ENCODE data around the gene CHST11.

DNA sequence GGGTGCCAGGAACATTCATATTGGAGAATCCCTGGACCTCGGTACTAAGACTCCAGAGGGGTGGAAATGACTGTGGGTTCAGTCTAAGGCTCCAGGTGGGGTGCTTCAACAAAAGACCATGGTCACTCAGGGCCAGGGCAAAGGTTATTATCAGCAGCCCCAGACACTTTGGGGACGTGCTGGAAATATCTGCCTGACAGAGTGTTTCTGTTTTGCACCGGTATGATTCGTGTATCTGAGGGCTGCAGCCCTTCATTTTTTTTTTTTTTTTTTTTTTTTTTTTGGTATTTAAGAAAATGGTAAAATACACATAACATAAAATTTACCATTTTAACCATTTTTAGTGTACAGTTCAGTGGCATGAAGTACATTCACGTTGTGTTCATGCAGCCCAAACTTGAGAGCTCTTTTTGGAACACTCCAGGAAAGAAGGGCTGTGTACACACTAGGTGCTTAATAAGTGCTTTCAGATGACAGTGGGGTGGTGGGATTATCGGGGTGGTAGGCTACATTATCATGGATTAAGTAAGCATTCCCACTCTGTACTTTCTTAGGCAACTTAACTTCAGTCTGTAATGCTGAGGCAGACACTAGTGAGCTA, 120.3 kb downstream of the CHST11 start:
- TF ChIP-seq, protein P1, sequence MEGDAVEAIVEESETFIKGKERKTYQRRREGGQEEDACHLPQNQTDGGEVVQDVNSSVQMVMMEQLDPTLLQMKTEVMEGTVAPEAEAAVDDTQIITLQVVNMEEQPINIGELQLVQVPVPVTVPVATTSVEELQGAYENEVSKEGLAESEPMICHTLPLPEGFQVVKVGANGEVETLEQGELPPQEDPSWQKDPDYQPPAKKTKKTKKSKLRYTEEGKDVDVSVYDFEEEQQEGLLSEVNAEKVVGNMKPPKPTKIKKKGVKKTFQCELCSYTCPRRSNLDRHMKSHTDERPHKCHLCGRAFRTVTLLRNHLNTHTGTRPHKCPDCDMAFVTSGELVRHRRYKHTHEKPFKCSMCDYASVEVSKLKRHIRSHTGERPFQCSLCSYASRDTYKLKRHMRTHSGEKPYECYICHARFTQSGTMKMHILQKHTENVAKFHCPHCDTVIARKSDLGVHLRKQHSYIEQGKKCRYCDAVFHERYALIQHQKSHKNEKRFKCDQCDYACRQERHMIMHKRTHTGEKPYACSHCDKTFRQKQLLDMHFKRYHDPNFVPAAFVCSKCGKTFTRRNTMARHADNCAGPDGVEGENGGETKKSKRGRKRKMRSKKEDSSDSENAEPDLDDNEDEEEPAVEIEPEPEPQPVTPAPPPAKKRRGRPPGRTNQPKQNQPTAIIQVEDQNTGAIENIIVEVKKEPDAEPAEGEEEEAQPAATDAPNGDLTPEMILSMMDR (IDR thresholded peaks at IDR 0.05): no peak
- TF ChIP-seq POLR2AphosphoS5 (IDR thresholded peaks at IDR 0.05): no peak

All from breast epithelium (tissue), 3 donors.